GM20000 (cell line): ENCODE measurements around the gene CCDC91.

Experiments used
- DNase-seq: peaks from one replicate; pipeline ENCODE4 v3.0.0; 2012; ENCODE audit warnings: low spot score
- TF ChIP-seq, protein P1 (sequence below): IDR thresholded peaks from 2 replicates; pipeline ENCODE4 v1.5.1; 2012; ENCODE audit warnings: mild to moderate bottlenecking, control low read depth; ENCODE audit errors: extremely low read depth, missing control alignments

The CCDC91 gene

GRCh38 chr12:28507033-28507432, 316.8 kb downstream of the CCDC91 start:
- TF ChIP-seq, protein P1, sequence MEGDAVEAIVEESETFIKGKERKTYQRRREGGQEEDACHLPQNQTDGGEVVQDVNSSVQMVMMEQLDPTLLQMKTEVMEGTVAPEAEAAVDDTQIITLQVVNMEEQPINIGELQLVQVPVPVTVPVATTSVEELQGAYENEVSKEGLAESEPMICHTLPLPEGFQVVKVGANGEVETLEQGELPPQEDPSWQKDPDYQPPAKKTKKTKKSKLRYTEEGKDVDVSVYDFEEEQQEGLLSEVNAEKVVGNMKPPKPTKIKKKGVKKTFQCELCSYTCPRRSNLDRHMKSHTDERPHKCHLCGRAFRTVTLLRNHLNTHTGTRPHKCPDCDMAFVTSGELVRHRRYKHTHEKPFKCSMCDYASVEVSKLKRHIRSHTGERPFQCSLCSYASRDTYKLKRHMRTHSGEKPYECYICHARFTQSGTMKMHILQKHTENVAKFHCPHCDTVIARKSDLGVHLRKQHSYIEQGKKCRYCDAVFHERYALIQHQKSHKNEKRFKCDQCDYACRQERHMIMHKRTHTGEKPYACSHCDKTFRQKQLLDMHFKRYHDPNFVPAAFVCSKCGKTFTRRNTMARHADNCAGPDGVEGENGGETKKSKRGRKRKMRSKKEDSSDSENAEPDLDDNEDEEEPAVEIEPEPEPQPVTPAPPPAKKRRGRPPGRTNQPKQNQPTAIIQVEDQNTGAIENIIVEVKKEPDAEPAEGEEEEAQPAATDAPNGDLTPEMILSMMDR = no peak
- DNase-seq = no peak

- TF ChIP-seq, protein P1 = no peak
- DNase-seq = no peak
These were observed 317.6 kb downstream of the CCDC91 start for GRCh38 chr12:28507867-28508266.

- DNase-seq = no peak
- TF ChIP-seq, protein P1 = no peak
These were observed 322.1 kb downstream of the CCDC91 start for GRCh38 chr12:28512406-28512805.

DNA sequence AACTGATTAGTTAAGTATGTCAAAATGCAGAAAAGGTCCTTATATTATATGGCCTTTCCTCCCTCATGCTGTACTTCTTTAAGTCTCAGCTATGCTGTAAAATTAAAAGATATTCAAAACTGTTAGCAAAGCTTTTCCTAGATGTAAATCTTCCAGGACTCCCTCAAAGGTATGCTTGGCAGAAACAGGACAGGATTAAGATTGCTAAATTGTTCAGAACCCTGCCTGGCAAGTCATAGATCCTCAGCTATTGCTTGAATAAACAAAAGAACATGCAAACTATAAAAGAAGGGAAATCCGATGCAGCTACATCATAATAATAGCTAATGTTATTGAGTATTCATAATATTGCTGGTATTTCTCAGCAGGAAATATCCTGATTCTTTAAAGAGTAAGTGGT, 322.6 kb downstream of the CCDC91 start:
- TF ChIP-seq, protein P1 = no peak
- no peak for DNase-seq

GRCh38 chr12:28513983-28514382, 323.7 kb downstream of the CCDC91 start:
- TF ChIP-seq, protein P1 = no peak
- no peak for DNase-seq

GRCh38 chr12:28517101-28517500, 326.8 kb downstream of the CCDC91 start:
- DNase-seq = no peak
- TF ChIP-seq, protein P1 = no peak

- DNase-seq = no peak
- TF ChIP-seq, protein P1 = no peak
These were observed 337.5 kb downstream of the CCDC91 start for GRCh38 chr12:28527631-28528249.
